HCT116 (cell line): ENCODE data around the gene TMEM184A. TPM values are rescaled to one million over a fixed set of nuclear protein-coding genes. Genes with fewer than 3 reads are reported as not detected.

Experiments
- ATAC-seq: fragments of 200-7000 bp; cut with Tn5 transposase; 2 replicates; pipeline ENCODE4 v1.9.1; 2020; ENCODE audit warnings: mild to moderate bottlenecking, moderate library complexity
- BruUV-seq: library from RNA; stranded (reverse); fragments of 400-500 nt; replicated peaks from 2 replicates; lab custom pipeline; 2021; lab: Mats Ljungman, UMichigan
- CTCF ChIA-PET: fragments of 300-600 bp; sonication (Branson Sonifier 250); formaldehyde crosslinking; loops from one replicate; lab custom pipeline; 2021; ENCODE audit warnings: antibody characterized with exemption; lab: Charles Lee
- POLR2A ChIA-PET: fragments of 300-600, 350-600 bp; sonication (Branson Sonifier 250); formaldehyde crosslinking; loops from one replicate; lab custom pipeline; 2021; ENCODE audit warnings: antibody characterized with exemption; lab: Charles Lee
- RAD21 ChIA-PET, 2 experiments: fragments of 300-600 bp; sonication (Branson Sonifier 250); formaldehyde crosslinking; loops; one replicate each; lab custom pipeline; 2023; ENCODE audit warnings: low total read pairs in 2 of 2; ENCODE audit not compliant: uncharacterized antibody in 2 of 2, unreplicated experiment in 2 of 2, low non-redundant PET in 1 of 2; lab: Charles Lee
- DNase-seq: peaks from one replicate; pipeline ENCODE4 v3.0.0-alpha.2; 2010; ENCODE audit warnings: low read depth, low spot score
- H2AFZ ChIP-seq: fragments of 200-600 bp; shearing (Covaris generic), sonication (generic); 2 replicates; pipeline ENCODE4 v1.6.1; 2017; ENCODE audit warnings: low read depth, mixed run types, mixed read lengths, antibody characterized with exemption, low read length; ENCODE audit not compliant: poor library complexity, severe bottlenecking
- H3K27ac ChIP-seq: 2 replicates; pipeline ENCODE4 v1.5.1; 2012; ENCODE audit warnings: low read depth, low read length
- H3K27me3 ChIP-seq: fragments of 200-600 bp; sonication (generic); 2 replicates; pipeline ENCODE4 v1.6.1; 2016; ENCODE audit warnings: mixed run types, low read length, mixed read lengths; ENCODE audit not compliant: insufficient read depth
- H3K36me3 ChIP-seq, 2 experiments: fragments of 200-500 bp in 1 of 2; fragments of 200-600 bp in 1 of 2; sonication (Bioruptor generic) in 1 of 2; sonication (generic) in 1 of 2; 2 replicates each; pipeline versions ENCODE4 v1.5.1 to v1.6.1; 2014 to 2016; ENCODE audit warnings: low read length in 2 of 2, inconsistent platforms in 1 of 2, mixed read lengths in 1 of 2, mixed run types in 1 of 2; ENCODE audit not compliant: insufficient read depth in 2 of 2, control insufficient read depth in 1 of 2
- H3K4me1 ChIP-seq, 2 experiments: fragments of 200-600 bp in 1 of 2; sonication (generic) in 1 of 2; 2 replicates each; pipeline versions ENCODE4 v1.5.1 to v1.6.1; 2012 to 2017; ENCODE audit warnings: low read length in 2 of 2, inconsistent platforms in 1 of 2, mild to moderate bottlenecking in 1 of 2, mixed read lengths in 1 of 2, mixed run types in 1 of 2, moderate library complexity in 1 of 2; ENCODE audit not compliant: insufficient read depth in 2 of 2, control insufficient read depth in 1 of 2
- H3K4me2 ChIP-seq: fragments of 200-600 bp; sonication (generic); 2 replicates; pipeline ENCODE4 v1.6.1; 2017; ENCODE audit warnings: mixed run types, low read length, mixed read lengths
- H3K4me3 ChIP-seq, 2 experiments: fragments of 200-600 bp in 1 of 2; sonication (generic) in 1 of 2; replicated peaks in 1 of 2; 2 replicates each; pipeline ENCODE4 v1.5.1; 2011 to 2016; ENCODE audit warnings: low read length in 2 of 2, control low read depth in 1 of 2, low read depth in 1 of 2, mild to moderate bottlenecking in 1 of 2, mixed read lengths in 1 of 2, mixed run types in 1 of 2
- H3K79me2 ChIP-seq: fragments of 200-600 bp; sonication (generic); 2 replicates; pipeline ENCODE4 v1.6.1; 2017; ENCODE audit warnings: mild to moderate bottlenecking, mixed run types, low read length, moderate library complexity, mixed read lengths; ENCODE audit not compliant: insufficient read depth
- H3K9ac ChIP-seq: fragments of 200-600 bp; sonication (generic); 2 replicates; pipeline ENCODE4 v1.6.1; 2016; ENCODE audit warnings: low read length, mixed read lengths
- H3K9me2 ChIP-seq: fragments of 200-600 bp; sonication (generic), shearing (Covaris generic); 2 replicates; pipeline ENCODE4 v1.6.1; 2017; ENCODE audit warnings: mixed run types, mild to moderate bottlenecking, moderate library complexity; ENCODE audit not compliant: insufficient read depth
- H3K9me3 ChIP-seq, 2 experiments: fragments of 200-500 bp in 1 of 2; fragments of 200-600 bp in 1 of 2; sonication (Bioruptor generic) in 1 of 2; sonication (generic) in 1 of 2; 2 replicates each; pipeline ENCODE4 v1.6.1; 2014 to 2017; ENCODE audit warnings: low read length in 2 of 2, mixed read lengths in 2 of 2, inconsistent platforms in 1 of 2, low read depth in 1 of 2, mild to moderate bottlenecking in 1 of 2, mixed run types in 1 of 2, moderate library complexity in 1 of 2; ENCODE audit not compliant: control insufficient read depth in 1 of 2, insufficient read depth in 1 of 2
- H4K20me1 ChIP-seq: fragments of 200-600 bp; sonication (generic), shearing (Covaris generic); 2 replicates; pipeline ENCODE4 v1.6.1; 2017; ENCODE audit warnings: mixed run types, mild to moderate bottlenecking, moderate library complexity; ENCODE audit not compliant: insufficient read depth
- CBX3 ChIP-seq: IDR thresholded peaks from 2 replicates; pipeline ENCODE4 v1.6.1; 2012; ENCODE audit warnings: low read depth
- CEBPB ChIP-seq: IDR thresholded peaks from 2 replicates; pipeline ENCODE4 v1.6.1; 2012; ENCODE audit warnings: low read depth
- EGR1 ChIP-seq: IDR thresholded peaks from 2 replicates; pipeline ENCODE4 v1.6.1; 2012; ENCODE audit warnings: low read depth
- ELF1 ChIP-seq: IDR thresholded peaks from 2 replicates; pipeline ENCODE4 v1.6.1; 2012; ENCODE audit warnings: low read depth, borderline replicate concordance
- EZH2 ChIP-seq: fragments of 200-600 bp; sonication (generic); IDR thresholded peaks from 2 replicates; pipeline ENCODE4 v1.6.1; 2017; ENCODE audit warnings: antibody characterized with exemption, mixed run types
- JUND ChIP-seq: IDR thresholded peaks from 2 replicates; pipeline ENCODE4 v1.6.1; 2012
- POLR2AphosphoS5 ChIP-seq: IDR thresholded peaks from 2 replicates; pipeline ENCODE4 v1.6.1; 2011; ENCODE audit warnings: mild to moderate bottlenecking, low read depth, low read length, moderate library complexity
- RAD21 ChIP-seq: IDR thresholded peaks from 2 replicates; pipeline ENCODE4 v1.6.1; 2012; ENCODE audit warnings: low read depth, mild to moderate bottlenecking
- SIN3A ChIP-seq: IDR thresholded peaks from 2 replicates; pipeline ENCODE4 v1.6.1; 2012; ENCODE audit warnings: low read depth
- SP1 ChIP-seq: IDR thresholded peaks from 2 replicates; pipeline ENCODE4 v1.6.1; 2012; ENCODE audit warnings: low read depth
- TCF7L2 ChIP-seq: IDR thresholded peaks from 2 replicates; pipeline ENCODE4 v1.7.0; 2011; ENCODE audit warnings: borderline replicate concordance, inconsistent platforms; ENCODE audit not compliant: insufficient read depth, insufficient read length; ENCODE audit errors: extremely low read depth
- ZFX ChIP-seq: fragments of 450-650 bp; IDR thresholded peaks from 2 replicates; pipeline ENCODE4 v1.6.1; 2017
- intact Hi-C: fragments of 100-400 bp; cut with micrococcal nuclease; formaldehyde crosslinking; loops from 2 replicates; pipeline ENCODE4 v1.10.0; 2022
- total RNA-seq: library from RNA; stranded (reverse); gene quantifications from one replicate; pipeline ENCODE4 v1.2.1, GENCODE V29; 2021; ENCODE audit not compliant: unreplicated experiment

The TMEM184A gene
- total RNA-seq, 1 experiment from 2014 or later: 34.8 TPM

DNA sequence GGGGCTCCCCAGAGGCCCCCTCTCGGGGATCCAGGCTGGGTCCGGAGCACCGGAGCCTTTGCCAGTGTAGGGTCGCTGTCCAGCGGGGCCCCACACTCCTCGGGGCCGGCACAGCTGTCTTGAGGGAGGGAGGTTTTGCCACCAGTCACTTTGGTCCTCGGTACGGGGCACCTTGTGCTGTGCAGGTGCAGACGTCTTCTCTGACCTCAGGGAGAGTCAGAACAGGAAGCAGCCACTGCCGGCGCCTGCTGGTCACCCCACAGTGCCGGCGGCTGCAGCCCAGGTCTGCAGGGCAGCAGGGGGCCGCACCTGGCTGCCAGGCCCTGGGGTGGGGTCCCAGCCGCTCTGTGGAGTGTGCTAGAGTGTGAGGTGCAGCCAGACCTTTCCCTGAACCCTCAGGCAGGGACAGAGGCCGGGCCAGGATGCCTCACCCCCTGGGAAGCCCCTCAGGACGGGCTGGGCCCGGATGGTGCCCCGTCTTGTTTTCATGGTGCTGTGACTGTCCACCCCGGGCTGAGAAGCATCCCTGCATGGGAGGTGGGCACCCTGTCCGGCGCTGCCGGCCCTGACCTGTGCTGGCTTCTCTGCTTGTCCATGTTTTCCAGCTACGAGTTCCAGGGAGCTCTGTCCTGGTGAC is 17.3 kb downstream of the TMEM184A start:
- no TSS peak for BruUV-seq
- no peak for ATAC-seq
- H3K4me3 ChIP-seq: no peak overlapping the region
- H3K4me1 ChIP-seq: peaks cover 35 to 45% of the 10 kb centered on the region in 2 experiments
- no peaks in the 10 kb centered on the region; the same call in 1 of the 2 replicates for H4K20me1 ChIP-seq
- H3K27ac ChIP-seq: peak overlapping the region; percentile 83; the same call in 1 of the 2 replicates
- no peak overlapping the region for H2AFZ ChIP-seq
- TF ChIP-seq TCF7L2 (no peak), SIN3A (no peak), POLR2AphosphoS5 (no peak), ZFX (no peak), RAD21 (no peak)
- TF ChIP-seq, all 23 proteins: peak for 0
- Histone ChIP-seq H3K79me2 (peaks cover 64% of the 10 kb centered on the region), H3K9me2 (no peaks in the 10 kb centered on the region), H3K36me3 (peaks cover 11 to 25% of the 10 kb centered on the region in 2 experiments; a peak in 3 of 4 replicates), H3K4me2 (no peak overlapping the region), H3K27me3 (no peaks in the 10 kb centered on the region), H3K9me3 (no peaks in the 10 kb centered on the region), H3K9ac (no peak overlapping the region)
- intact Hi-C loops: no loop called here
- CTCF ChIA-PET: no interaction called here
- RAD21 ChIA-PET: no interaction called here
- no peak for DNase-seq
- POLR2A ChIA-PET: no interaction called here

- peak overlapping the region; percentile 83 for H3K27ac ChIP-seq
- H2AFZ ChIP-seq: no peak overlapping the region
- DNase-seq (no peak), ATAC-seq (peak; percentile 14; the same call in 1 of the 2 replicates)
- intact Hi-C loops: loop anchor here (1.0 kb wide), 2 partner anchors 19 to 33 kb away; partner anchors contain the start of genes INTS1 and TMEM184A
- H3K27me3 ChIP-seq: no peaks in the 10 kb centered on the region
- H3K9me2 ChIP-seq: no peaks in the 10 kb centered on the region
- H3K79me2 ChIP-seq: peaks cover 73% of the 10 kb centered on the region
- ChIA-PET RAD21 (interaction anchor here in 1 of 2 experiments (0.7 kb wide), 1 partner anchor 18 kb away, joined by 3 read pairs; the partner anchor contains the start of gene TMEM184A), POLR2A (interaction anchor here (0.8 kb wide), 2 partner anchors 18 to 31 kb away, joined by 3 to 5 read pairs; partner anchors contain the start of gene TMEM184A), CTCF (interaction anchor here (1.4 kb wide), 1 partner anchor 18 kb away, joined by 10 read pairs; the partner anchor contains the start of gene TMEM184A)
- BruUV-seq: no TSS peak
- H3K9me3 ChIP-seq: no peaks in the 10 kb centered on the region
- H3K4me1 ChIP-seq: peaks cover 43 to 54% of the 10 kb centered on the region in 2 experiments
- H3K4me3 ChIP-seq: peak overlapping the region; percentile 38 to 49
- peak overlapping the region; percentile 82 for H3K4me2 ChIP-seq
- H4K20me1 ChIP-seq: no peaks in the 10 kb centered on the region; the same call in 1 of the 2 replicates
- peaks cover 11 to 25% of the 10 kb centered on the region in 2 experiments; a peak in 3 of 4 replicates for H3K36me3 ChIP-seq
- no peak for TF ChIP-seq CBX3
- TF ChIP-seq CEBPB: no peak
- TF ChIP-seq ELF1: no peak
- TF ChIP-seq EZH2: no peak
- TF ChIP-seq EGR1: no peak
- TF ChIP-seq SP1: no peak
- TF ChIP-seq JUND: no peak
- no peak for TF ChIP-seq POLR2AphosphoS5
- peak overlapping the region; percentile 79 for H3K9ac ChIP-seq
Measured at GRCh38 chr7:1537535-1538412, 18.2 kb downstream of the TMEM184A start.
